Ureter (tissue), 1 donor: ENCODE data around the gene SERPINB5. TPM values are rescaled to one million over a fixed set of nuclear protein-coding genes. Genes with fewer than 3 reads are reported as not detected.
A peak's percentile ranks its signal among the peaks of the same experiment; 100 is the strongest.

Source experiments
- DNase-seq: peaks from one replicate; pipeline ENCODE4 v3.0.0-alpha.2; 2020; ENCODE audit warnings: low spot score
- total RNA-seq: library from RNA; stranded (reverse); gene quantifications from one replicate; pipeline ENCODE4 v1.2.4, GENCODE V29; 2023
- donor health status: DM: yes; HTN: yes; CAD: no.

The SERPINB5 gene
- total RNA-seq, 1 donor from 2014 or later, result 25.7 TPM

DNA sequence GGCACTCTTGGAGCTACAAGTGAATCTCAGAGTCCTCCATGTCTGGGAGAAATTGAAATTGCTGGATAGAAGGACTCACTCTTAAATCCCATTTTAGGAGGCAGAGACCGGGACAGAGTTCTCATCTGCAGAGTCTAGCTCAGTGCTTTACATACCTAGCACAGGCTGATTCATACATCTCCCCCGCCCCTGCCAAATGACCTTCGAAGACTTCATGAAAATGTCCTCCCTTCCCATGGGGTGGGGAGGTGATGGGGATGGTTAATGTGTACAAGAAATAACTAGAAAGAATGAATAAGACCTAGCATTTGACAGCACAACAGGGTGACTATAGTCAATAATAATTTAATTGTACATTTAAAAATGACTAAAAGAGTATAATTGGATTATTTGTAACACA is 8.2 kb upstream of the SERPINB5 start:
- no peak for DNase-seq

- no peak for DNase-seq
Observed at GRCh38 chr18:63470751-63471150, 6.0 kb upstream of the SERPINB5 start.

DNA sequence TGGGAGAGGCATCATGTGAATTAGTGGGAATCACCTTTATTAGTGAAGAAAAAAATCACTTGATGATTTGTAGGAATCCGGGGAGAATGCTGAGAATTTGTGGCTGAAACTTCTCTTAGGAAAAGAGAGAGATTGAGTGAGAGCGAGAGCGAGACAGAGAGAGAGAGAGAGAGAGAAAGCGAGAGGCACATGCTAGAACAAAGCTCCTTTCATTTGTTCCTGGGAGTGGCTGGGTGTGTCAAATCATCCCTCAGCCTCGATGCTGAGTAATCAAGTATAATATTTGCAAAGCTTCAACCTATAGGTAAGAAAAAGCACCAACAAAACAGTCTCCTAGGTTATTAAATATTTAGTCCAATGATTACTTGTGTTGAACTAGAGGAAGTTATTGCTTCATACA is 4.4 kb upstream of the SERPINB5 start:
- DNase-seq, result no peak

- DNase-seq, result no peak
Observed at GRCh38 chr18:63477200-63477599, 442 bp downstream of the SERPINB5 start.

DNA sequence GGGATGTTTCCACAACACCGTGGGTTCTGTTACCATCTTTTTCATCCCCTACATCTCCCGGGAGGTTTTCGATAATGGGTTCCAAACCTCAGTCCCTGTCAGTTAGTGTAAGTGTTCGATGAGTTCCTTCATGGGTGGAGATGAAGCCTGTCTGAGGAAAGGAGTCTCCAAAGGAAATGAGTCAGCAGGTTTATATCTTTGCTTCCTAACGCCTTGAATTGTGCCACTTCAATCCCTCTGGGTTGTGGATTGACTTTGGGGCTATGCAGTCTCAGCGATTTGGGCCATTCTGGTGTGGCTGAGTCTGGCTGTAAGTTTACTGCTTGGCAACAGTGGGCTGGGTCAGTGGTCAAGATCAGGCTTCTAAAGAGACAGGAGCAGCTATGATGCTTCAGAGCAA is 1.2 kb downstream of the SERPINB5 start:
- DNase-seq, result no peak

- no peak for DNase-seq
Observed at GRCh38 chr18:63479826-63480225, 3.1 kb downstream of the SERPINB5 start.

- DNase-seq, result no peak
Observed at GRCh38 chr18:63480476-63480875, 3.7 kb downstream of the SERPINB5 start.

DNA sequence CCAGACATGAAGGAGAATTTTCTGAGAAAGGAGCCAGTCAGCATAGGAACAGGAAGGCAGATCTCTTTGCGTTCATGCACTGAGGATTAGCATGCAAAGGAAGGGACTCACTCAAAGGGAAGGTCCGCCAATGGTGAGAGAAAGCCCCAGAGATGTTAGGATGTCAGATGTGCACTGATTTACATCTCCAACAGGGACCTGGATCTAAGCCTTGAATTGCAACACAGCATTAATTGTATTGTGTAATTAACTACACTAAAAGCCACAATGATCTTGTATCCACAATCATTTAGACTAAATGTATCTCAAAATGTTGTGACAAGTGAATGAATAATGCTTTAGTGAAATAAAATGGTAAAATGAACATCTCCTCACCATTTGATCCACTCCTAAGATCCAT is 4.2 kb downstream of the SERPINB5 start:
- no peak for DNase-seq

- DNase-seq, result no peak
Observed at GRCh38 chr18:63487676-63488075, 10.9 kb downstream of the SERPINB5 start.

GRCh38 chr18:63488160-63488559 is 11.4 kb downstream of the SERPINB5 start:
- no peak for DNase-seq

- DNase-seq, result no peak
Observed at GRCh38 chr18:63492851-63493250, 16.1 kb downstream of the SERPINB5 start.

- no peak for DNase-seq
Observed at GRCh38 chr18:63495675-63496074, 18.9 kb downstream of the SERPINB5 start.

DNA sequence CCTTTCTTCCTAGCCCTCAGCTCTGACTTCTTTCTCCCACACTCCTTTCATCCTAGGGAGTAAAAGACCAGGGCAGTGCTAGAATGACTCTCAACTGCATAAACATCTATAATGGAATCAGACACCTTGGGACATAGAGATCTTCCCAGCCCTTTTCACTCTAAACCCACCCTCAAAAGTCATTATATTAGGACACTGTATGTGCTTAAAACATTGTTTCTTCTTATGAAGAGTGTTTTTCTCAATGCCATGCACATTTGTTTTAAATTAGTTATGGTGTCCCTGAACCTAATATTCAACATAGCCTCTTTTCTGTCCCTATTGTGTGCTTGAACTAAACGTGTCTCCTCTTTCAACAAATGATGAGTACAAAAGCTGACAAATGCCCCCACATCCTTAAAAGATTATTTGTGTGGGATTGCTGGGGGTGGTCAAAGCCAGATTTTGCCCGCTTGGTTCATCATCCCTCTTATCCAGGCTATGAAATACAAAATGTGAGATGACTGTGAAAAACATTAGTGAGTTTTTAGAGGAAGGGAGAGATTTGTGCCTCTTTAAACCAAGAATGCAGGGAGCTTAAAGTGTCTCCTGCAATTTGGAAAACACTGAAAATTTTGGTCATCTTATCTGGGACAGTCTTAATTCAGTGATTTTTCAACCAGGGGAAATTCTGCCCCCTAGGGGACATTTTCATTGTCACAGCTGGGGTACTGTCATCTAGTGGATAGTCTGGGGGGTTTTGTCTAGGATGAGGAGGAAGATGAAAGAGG is 29.0 kb downstream of the SERPINB5 start:
- DNase-seq, result no peak

GRCh38 chr18:63506336-63506646 is 29.5 kb downstream of the SERPINB5 start:
- no peak for DNase-seq

DNA sequence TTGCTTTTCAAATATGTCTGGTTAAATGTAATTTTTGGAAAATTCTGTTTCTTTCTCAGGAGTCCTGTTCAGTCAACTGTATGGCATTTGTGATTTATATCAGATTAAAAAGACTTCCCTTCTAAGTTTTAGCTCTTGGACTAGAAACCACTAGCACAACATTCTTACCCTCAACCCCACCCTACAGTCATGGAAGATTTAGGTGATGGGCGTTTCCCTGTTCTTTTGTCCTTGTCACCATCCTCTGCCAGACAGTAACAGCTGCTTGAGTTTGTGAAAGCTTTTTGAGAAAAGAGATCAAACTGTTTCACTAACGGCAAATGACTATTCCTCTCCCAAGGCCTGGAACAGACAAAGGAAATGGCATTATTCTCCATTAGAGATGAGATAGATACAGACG is 31.8 kb downstream of the SERPINB5 start:
- DNase-seq, result no peak

DNA sequence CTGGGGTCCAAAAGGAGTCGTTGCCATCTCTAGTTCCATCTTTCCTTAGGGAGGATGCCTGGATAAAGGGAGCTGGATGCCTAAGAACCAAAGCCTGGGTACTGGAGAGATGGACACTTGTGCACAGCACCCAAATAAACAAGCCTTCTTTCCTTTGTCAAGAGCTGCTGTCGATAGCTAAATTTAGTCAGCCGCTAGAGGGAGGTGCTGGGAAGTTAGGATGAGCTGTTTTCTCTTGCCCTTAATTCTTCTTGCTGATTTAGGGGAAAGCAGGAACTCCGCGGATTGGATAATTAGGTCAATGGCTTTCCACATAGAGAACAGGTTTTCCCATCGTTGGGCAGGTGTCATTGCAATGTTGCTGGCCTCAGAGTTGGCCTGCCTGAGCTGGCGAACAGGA is 34.5 kb downstream of the SERPINB5 start:
- DNase-seq, result no peak

GRCh38 chr18:63514326-63514725 is 37.6 kb downstream of the SERPINB5 start:
- DNase-seq, result no peak

DNA sequence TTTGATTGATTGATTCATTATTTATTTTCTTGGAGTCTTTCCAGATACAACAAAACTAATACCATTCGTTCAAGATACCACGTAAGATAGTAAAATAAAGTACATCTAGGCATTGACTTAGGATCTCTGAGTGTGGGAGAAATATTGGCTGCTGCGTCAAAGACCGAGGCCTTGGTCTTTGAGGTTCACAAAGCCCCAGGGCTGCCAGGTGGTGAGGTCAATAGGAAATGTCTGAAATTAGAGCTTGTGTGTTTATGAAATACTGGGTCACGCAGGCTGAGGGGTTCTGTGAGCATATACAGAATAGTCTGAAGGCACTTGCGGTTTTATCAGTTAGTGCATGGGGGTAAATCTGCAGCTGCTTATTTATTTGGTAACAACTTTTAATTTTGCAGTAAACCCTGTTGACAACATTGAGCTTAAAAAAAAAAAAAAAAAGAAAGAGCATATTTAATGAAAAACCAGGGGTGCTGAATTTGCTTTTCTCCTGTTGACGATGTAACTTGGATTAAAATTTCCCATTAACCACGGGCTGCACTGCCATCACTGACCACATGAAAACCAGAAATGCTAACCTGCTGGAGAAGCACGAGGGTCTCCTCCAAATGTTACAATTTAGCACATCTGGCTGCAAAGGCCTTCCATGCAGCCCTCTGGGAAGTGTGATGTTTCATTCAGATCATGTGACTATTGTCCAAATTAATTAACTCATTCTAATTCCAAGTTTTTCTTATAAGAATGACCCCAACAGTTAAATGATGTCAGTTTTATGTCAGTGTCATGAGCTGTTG is 38.3 kb downstream of the SERPINB5 start:
- no peak for DNase-seq

GRCh38 chr18:63515801-63516200 is 39.0 kb downstream of the SERPINB5 start:
- DNase-seq, result no peak

- peak; percentile 67 for DNase-seq
Observed at GRCh38 chr18:63518178-63519012, 41.6 kb downstream of the SERPINB5 start.

GRCh38 chr18:63520053-63520685 is 43.4 kb downstream of the SERPINB5 start:
- DNase-seq, result no peak

GRCh38 chr18:63523660-63524059 is 46.9 kb downstream of the SERPINB5 start:
- no peak for DNase-seq
